Osteoblast (primary cell): ENCODE data around the gene PARL. TPM values are rescaled to one million over a fixed set of nuclear protein-coding genes. Genes with fewer than 3 reads are reported as not detected.

Experiments used
- DNase-seq: peaks from one replicate; pipeline ENCODE4 v3.0.0; 2011; ENCODE audit warnings: low spot score, mixed read lengths; ENCODE audit not compliant: insufficient read length; ENCODE audit errors: missing footprints
- H2AFZ ChIP-seq: 2 replicates; pipeline ENCODE4 v1.6.0; 2011; ENCODE audit warnings: mild to moderate bottlenecking, low read length
- H3K27ac ChIP-seq: 2 replicates; pipeline ENCODE4 v1.5.1; 2011; ENCODE audit warnings: mild to moderate bottlenecking, low read depth, low read length, moderate library complexity
- H3K27me3 ChIP-seq: 2 replicates; pipeline ENCODE4 v1.6.0; 2012; ENCODE audit warnings: mild to moderate bottlenecking, control low read depth, inconsistent platforms, low read length, moderate library complexity; ENCODE audit not compliant: insufficient read depth
- H3K36me3 ChIP-seq: 2 replicates; pipeline ENCODE4 v1.5.1; 2011; ENCODE audit warnings: mild to moderate bottlenecking, low read length, control low read depth, moderate library complexity; ENCODE audit not compliant: insufficient read depth
- H3K4me1 ChIP-seq: 2 replicates; pipeline ENCODE4 v1.5.1; 2011; ENCODE audit warnings: mild to moderate bottlenecking, low read length, control low read depth, moderate library complexity; ENCODE audit not compliant: insufficient read depth
- H3K4me2 ChIP-seq: 2 replicates; pipeline ENCODE4 v1.6.0; 2011; ENCODE audit warnings: mild to moderate bottlenecking, low read length; ENCODE audit not compliant: insufficient read depth
- H3K4me3 ChIP-seq: fragments of 200-600 bp; sonication (generic); 3 replicates; pipeline ENCODE4 v1.5.1; 2012; ENCODE audit warnings: mild to moderate bottlenecking, low read length, inconsistent platforms; ENCODE audit not compliant: insufficient read depth
- H3K79me2 ChIP-seq: 2 replicates; pipeline ENCODE4 v1.6.0; 2012; ENCODE audit warnings: mild to moderate bottlenecking, low read length, control low read depth, inconsistent platforms; ENCODE audit not compliant: insufficient read depth
- H3K9me3 ChIP-seq: 2 replicates; pipeline ENCODE4 v1.5.1; 2011; ENCODE audit warnings: low read depth, low read length, control low read depth
- H4K20me1 ChIP-seq: 2 replicates; pipeline ENCODE4 v1.6.0; 2012; ENCODE audit warnings: mild to moderate bottlenecking, low read length, control low read depth; ENCODE audit not compliant: insufficient read depth
- CTCF ChIP-seq: IDR thresholded peaks from 2 replicates; pipeline ENCODE4 v1.5.1; 2011; ENCODE audit warnings: mild to moderate bottlenecking, low read depth, low read length, moderate library complexity; ENCODE audit errors: extremely low read depth
- total RNA-seq: library from RNA; depleted of rRNA; stranded (reverse); fragments of >200 nt; gene quantifications from 2 replicates; pipeline ENCODE4 v1.2.3, GENCODE V29; 2012

Gene PARL
- total RNA-seq, 1 donor, result 34.0 TPM

GRCh38 chr3:183927059-183927458 lies 42.4 kb upstream of the PARL start:
- no peak for TF ChIP-seq CTCF
- H3K4me2 ChIP-seq, result no peak overlapping the region
- DNase-seq, result no peak
- H3K4me3 ChIP-seq, result no peak overlapping the region
- no peaks in the 10 kb centered on the region for H3K79me2 ChIP-seq
- no peaks in the 10 kb centered on the region for H3K9me3 ChIP-seq
- H4K20me1 ChIP-seq, result no peaks in the 10 kb centered on the region
- no peaks in the 10 kb centered on the region for H3K27me3 ChIP-seq
- peaks cover 2% of the 10 kb centered on the region for H3K36me3 ChIP-seq
- H2AFZ ChIP-seq, result no peak overlapping the region
- no peak overlapping the region for H3K27ac ChIP-seq
- H3K4me1 ChIP-seq, result peaks cover 7% of the 10 kb centered on the region

DNA sequence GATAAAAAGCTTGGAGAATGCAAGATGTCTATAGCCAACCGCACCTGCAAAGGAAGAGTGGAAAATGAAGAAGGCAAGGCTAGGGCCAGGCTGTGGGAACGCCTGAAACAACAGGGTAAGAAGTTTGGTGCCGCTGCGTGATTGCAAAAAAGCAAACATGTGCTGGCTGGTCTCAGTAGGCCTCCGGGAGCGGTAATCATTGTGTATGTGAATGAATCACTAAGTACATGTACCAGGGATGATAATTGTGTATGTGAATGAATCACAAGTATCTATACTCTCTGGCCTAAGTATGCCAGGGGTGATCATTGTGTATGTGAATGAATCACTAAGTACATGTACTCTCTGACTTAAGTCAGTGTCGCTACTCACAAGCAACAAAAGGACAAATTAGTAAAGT lies 40.3 kb upstream of the PARL start:
- peaks cover 7% of the 10 kb centered on the region for H3K4me1 ChIP-seq
- no peak for TF ChIP-seq CTCF

GRCh38 chr3:183924543-183924942 lies 39.9 kb upstream of the PARL start:
- no peak for TF ChIP-seq CTCF
- DNase-seq, result no peak
- Histone ChIP-seq H3K4me2 (no peak overlapping the region), H3K27ac (no peak overlapping the region), H3K79me2 (no peaks in the 10 kb centered on the region), H4K20me1 (no peaks in the 10 kb centered on the region), H3K9me3 (no peaks in the 10 kb centered on the region), H2AFZ (no peak overlapping the region), H3K36me3 (peaks cover 14% of the 10 kb centered on the region), H3K4me1 (peaks cover 7% of the 10 kb centered on the region), H3K27me3 (no peaks in the 10 kb centered on the region), H3K4me3 (no peak overlapping the region)

More for the DNA sequence above, 40.3 kb upstream of the PARL start:
- Histone ChIP-seq H3K4me2 (no peak overlapping the region), H3K9me3 (no peaks in the 10 kb centered on the region), H4K20me1 (no peaks in the 10 kb centered on the region), H2AFZ (no peak overlapping the region), H3K36me3 (peaks cover 11% of the 10 kb centered on the region), H3K27ac (no peak overlapping the region), H3K79me2 (no peaks in the 10 kb centered on the region), H3K27me3 (no peaks in the 10 kb centered on the region), H3K4me3 (no peak overlapping the region)
- DNase-seq, result peak; percentile 94

GRCh38 chr3:183922421-183922820 lies 37.7 kb upstream of the PARL start:
- H3K4me3 ChIP-seq, result no peak overlapping the region
- no peaks in the 10 kb centered on the region for H3K9me3 ChIP-seq
- H3K36me3 ChIP-seq, result peaks cover 15% of the 10 kb centered on the region
- DNase-seq, result no peak
- H3K4me2 ChIP-seq, result no peak overlapping the region
- no peaks in the 10 kb centered on the region for H3K79me2 ChIP-seq
- peaks cover 7% of the 10 kb centered on the region for H3K4me1 ChIP-seq
- H2AFZ ChIP-seq, result no peak overlapping the region
- no peaks in the 10 kb centered on the region for H3K27me3 ChIP-seq
- no peaks in the 10 kb centered on the region for H4K20me1 ChIP-seq
- no peak for TF ChIP-seq CTCF
- no peak overlapping the region for H3K27ac ChIP-seq
